ENCODE results near the gene FBLN1.

DNA sequence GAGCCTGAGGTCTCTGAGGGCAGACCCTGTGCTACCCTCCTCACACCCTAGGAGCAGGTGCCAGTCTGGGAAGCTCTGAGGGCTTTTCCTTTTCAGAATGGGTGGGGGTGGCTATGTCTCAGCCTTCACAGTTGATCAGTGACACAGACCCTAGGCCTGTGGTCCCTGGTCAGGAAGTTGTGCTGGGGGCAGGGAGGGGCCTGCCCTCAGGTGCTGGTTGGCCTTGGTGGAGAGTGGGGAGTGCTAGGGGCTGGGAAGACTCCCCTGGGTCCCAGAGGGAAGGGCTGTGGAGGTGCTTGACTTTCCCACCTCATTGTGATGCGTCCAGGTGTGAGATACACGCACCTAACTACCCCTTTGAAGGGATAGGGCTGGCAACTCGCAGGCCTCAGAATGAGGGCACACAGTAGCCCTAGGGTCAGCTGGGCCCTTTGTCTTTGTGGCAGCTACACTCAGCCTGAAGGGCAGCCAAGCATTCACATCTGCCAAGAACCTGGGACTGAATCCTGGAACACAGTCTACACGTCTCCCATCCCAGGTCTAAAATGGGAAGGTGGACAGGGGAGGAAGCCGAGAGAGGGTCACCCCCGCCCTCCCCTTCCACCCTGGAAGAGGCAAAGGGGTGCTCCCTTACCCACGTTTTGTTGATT is 137.7 kb downstream of the FBLN1 start:
- no peak for TF ChIP-seq ATF3 (IDR thresholded peaks at IDR 0.05)
- TF ChIP-seq REST (IDR thresholded peaks at IDR 0.05; ENCODE audit: low read depth): no peak
- TF ChIP-seq, protein P1, sequence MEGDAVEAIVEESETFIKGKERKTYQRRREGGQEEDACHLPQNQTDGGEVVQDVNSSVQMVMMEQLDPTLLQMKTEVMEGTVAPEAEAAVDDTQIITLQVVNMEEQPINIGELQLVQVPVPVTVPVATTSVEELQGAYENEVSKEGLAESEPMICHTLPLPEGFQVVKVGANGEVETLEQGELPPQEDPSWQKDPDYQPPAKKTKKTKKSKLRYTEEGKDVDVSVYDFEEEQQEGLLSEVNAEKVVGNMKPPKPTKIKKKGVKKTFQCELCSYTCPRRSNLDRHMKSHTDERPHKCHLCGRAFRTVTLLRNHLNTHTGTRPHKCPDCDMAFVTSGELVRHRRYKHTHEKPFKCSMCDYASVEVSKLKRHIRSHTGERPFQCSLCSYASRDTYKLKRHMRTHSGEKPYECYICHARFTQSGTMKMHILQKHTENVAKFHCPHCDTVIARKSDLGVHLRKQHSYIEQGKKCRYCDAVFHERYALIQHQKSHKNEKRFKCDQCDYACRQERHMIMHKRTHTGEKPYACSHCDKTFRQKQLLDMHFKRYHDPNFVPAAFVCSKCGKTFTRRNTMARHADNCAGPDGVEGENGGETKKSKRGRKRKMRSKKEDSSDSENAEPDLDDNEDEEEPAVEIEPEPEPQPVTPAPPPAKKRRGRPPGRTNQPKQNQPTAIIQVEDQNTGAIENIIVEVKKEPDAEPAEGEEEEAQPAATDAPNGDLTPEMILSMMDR (IDR thresholded peaks at IDR 0.05 in 2 of 3, conservative IDR thresholded peaks at IDR 0.05 in 1 of 3; ENCODE audit: borderline replicate concordance in 1 of 3, insufficient read depth in 1 of 3, low read depth in 2 of 3, low read length in 2 of 3): no peak
- TF ChIP-seq POLR2A (IDR thresholded peaks at IDR 0.05; ENCODE audit: borderline replicate concordance, extremely low read depth, insufficient read depth, insufficient read length): no peak
- TF ChIP-seq SRF (IDR thresholded peaks at IDR 0.05; ENCODE audit: low read depth): no peak
- TF ChIP-seq, protein P2, sequence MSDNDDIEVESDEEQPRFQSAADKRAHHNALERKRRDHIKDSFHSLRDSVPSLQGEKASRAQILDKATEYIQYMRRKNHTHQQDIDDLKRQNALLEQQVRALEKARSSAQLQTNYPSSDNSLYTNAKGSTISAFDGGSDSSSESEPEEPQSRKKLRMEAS (IDR thresholded peaks at IDR 0.05): no peak
- TF ChIP-seq CEBPB (IDR thresholded peaks at IDR 0.05; ENCODE audit: low read depth): no peak
- no peak for TF ChIP-seq JUND (IDR thresholded peaks at IDR 0.05)
- TF ChIP-seq EGR1 (IDR thresholded peaks at IDR 0.05; ENCODE audit: low read depth): no peak
- TF ChIP-seq RAD21 (IDR thresholded peaks at IDR 0.05; ENCODE audit: low read depth): no peak

Data from HCT116 (cell line).